Panc1 (cell line): ENCODE results near the gene RNF213. TPM values are rescaled to one million over a fixed set of nuclear protein-coding genes. Genes with fewer than 3 reads are reported as not detected.

Experiments used
- ATAC-seq: fragments of 200-7000 bp; cut with Tn5 transposase; 2 replicates; pipeline ENCODE4 v1.9.1; 2020; ENCODE audit warnings: mild to moderate bottlenecking, moderate library complexity
- BruUV-seq: library from RNA; stranded (reverse); fragments of 400-500 nt; replicated peaks from 2 replicates; lab custom pipeline; 2021; lab: Mats Ljungman, UMichigan
- CTCF ChIA-PET: fragments of 300-600 bp; sonication (Branson Sonifier 250); formaldehyde crosslinking; loops from one replicate; lab custom pipeline; 2022; ENCODE audit warnings: antibody characterized with exemption; lab: Charles Lee
- POLR2A ChIA-PET: fragments of 300-600 bp; sonication (Branson Sonifier 250); formaldehyde crosslinking; loops from one replicate; lab custom pipeline; 2022; ENCODE audit warnings: antibody characterized with exemption; lab: Charles Lee
- DNase-seq: peaks from one replicate; pipeline ENCODE4 v3.0.0-alpha.2; 2010; ENCODE audit warnings: low read depth, low spot score
- H3K27ac ChIP-seq: 2 replicates; pipeline ENCODE4 v1.5.1; 2011; ENCODE audit warnings: mild to moderate bottlenecking, low read length, inconsistent platforms
- H3K27me3 ChIP-seq: fragments of 200-500 bp; sonication (Bioruptor generic); 2 replicates; pipeline ENCODE4 v1.6.0; 2014; ENCODE audit warnings: low read length, inconsistent platforms; ENCODE audit not compliant: control insufficient read depth, insufficient read depth
- H3K36me3 ChIP-seq: fragments of 200-500 bp; sonication (Bioruptor generic); 2 replicates; pipeline ENCODE4 v1.5.1; 2014; ENCODE audit warnings: inconsistent platforms, mild to moderate bottlenecking, low read length, moderate library complexity; ENCODE audit not compliant: control insufficient read depth, insufficient read depth
- H3K4me1 ChIP-seq: 2 replicates; pipeline ENCODE4 v1.5.1; 2011; ENCODE audit warnings: inconsistent platforms, mild to moderate bottlenecking, low read length, moderate library complexity; ENCODE audit not compliant: control insufficient read depth, insufficient read depth
- H3K4me3 ChIP-seq, 2 experiments: 2 replicates each; pipeline ENCODE4 v1.5.1; 2011 to 2012; ENCODE audit warnings: low read depth in 2 of 2, low read length in 2 of 2, mild to moderate bottlenecking in 2 of 2, inconsistent platforms in 1 of 2, moderate library complexity in 1 of 2
- H3K9me3 ChIP-seq: fragments of 200-500 bp; sonication (Bioruptor generic); 2 replicates; pipeline ENCODE4 v1.5.1; 2014; ENCODE audit warnings: low read depth, mild to moderate bottlenecking, inconsistent platforms, low read length, moderate library complexity; ENCODE audit not compliant: control insufficient read depth, insufficient read depth
- POLR2AphosphoS5 ChIP-seq: IDR thresholded peaks from 2 replicates; pipeline ENCODE4 v1.6.1; 2012; ENCODE audit warnings: mild to moderate bottlenecking, low read depth, low read length, moderate library complexity
- SIN3A ChIP-seq: IDR thresholded peaks from 2 replicates; pipeline ENCODE4 v1.6.1; 2012; ENCODE audit warnings: low read depth, mild to moderate bottlenecking, low read length, moderate library complexity, borderline replicate concordance; ENCODE audit not compliant: insufficient read depth
- TCF7L2 ChIP-seq: IDR thresholded peaks from 2 replicates; pipeline ENCODE4 v1.6.1; 2011; ENCODE audit warnings: mild to moderate bottlenecking, low read depth, low read length, inconsistent platforms
- in situ Hi-C: cut with HindIII; loops from 2 replicates; pipeline ENCODE4 v1.10.0; 2016; ENCODE audit warnings: low sequenced_read_pairs, low pct_unique_long_range_greater_than_20kb
- intact Hi-C: fragments of 100-400 bp; cut with micrococcal nuclease; formaldehyde crosslinking; loops from one replicate; pipeline ENCODE4 v1.10.0; 2022; ENCODE audit not compliant: unreplicated experiment
- total RNA-seq: library from RNA; stranded (reverse); gene quantifications from one replicate; pipeline ENCODE4 v1.2.1, GENCODE V29; 2021; ENCODE audit not compliant: unreplicated experiment
- TF ChIP-seq, protein P1 (sequence below), 2 experiments: IDR thresholded peaks; 2 replicates each; pipeline ENCODE4 v1.6.1; 2011 to 2012; ENCODE audit warnings: low read depth in 2 of 2, control low read depth in 1 of 2, low read length in 1 of 2, mild to moderate bottlenecking in 1 of 2, moderate library complexity in 1 of 2; ENCODE audit not compliant: insufficient read depth in 1 of 2
- TF ChIP-seq, protein P2 (sequence below): fragments of 450-650 bp; IDR thresholded peaks from 2 replicates; pipeline ENCODE4 v1.5.1; 2017; ENCODE audit warnings: mild to moderate bottlenecking

RNF213 gene
- total RNA-seq, 1 experiment from 2014 or later: 230 TPM

DNA sequence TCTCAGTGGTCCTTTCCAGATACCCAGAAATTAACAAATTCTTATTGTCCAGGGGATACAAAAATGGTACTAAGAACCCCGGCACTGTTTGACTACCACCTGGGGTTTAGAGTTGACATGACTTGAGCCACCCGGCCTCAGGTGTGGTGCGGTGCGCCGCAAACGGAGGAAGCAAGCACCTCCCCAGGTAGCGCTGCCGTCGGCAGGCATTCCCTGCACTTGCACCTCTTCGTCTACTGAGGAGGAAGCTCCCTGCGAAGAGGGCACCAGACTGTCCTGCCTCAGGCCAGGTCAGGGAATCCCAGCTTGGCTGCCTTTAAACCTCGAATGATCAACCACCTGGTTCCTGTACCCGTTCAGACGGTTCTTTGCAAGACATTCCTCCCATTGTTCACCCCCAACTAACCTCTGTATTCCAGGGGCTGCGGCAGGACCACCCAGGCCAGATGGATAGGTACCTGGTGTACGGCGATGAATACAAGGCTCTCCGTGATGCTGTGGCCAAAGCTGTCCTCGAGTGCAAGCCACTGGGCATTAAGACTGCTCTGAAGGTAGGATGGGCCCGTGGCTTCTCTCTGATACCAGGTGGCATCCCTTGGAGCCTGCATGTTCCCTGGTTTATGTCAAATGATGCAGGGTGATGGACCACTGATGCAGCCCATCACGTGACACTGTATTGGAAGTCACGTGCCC is 113.5 kb downstream of the RNF213 start:
- ATAC-seq (no peak), DNase-seq (no peak)
- ChIA-PET CTCF (no interaction called here), POLR2A (interaction anchor here (0.6 kb wide), 1 partner anchor 22 kb away, joined by 3 read pairs; no protein-coding TSS in a partner anchor)
- Histone ChIP-seq H3K27ac (no peak overlapping the region), H3K27me3 (no peaks in the 10 kb centered on the region), H3K4me3 (no peak overlapping the region), H3K36me3 (peaks cover 73% of the 10 kb centered on the region), H3K4me1 (no peaks in the 10 kb centered on the region), H3K9me3 (no peaks in the 10 kb centered on the region)
- in situ Hi-C loops: no loop called here
- intact Hi-C loops: no loop called here
- TF ChIP-seq, protein P1, sequence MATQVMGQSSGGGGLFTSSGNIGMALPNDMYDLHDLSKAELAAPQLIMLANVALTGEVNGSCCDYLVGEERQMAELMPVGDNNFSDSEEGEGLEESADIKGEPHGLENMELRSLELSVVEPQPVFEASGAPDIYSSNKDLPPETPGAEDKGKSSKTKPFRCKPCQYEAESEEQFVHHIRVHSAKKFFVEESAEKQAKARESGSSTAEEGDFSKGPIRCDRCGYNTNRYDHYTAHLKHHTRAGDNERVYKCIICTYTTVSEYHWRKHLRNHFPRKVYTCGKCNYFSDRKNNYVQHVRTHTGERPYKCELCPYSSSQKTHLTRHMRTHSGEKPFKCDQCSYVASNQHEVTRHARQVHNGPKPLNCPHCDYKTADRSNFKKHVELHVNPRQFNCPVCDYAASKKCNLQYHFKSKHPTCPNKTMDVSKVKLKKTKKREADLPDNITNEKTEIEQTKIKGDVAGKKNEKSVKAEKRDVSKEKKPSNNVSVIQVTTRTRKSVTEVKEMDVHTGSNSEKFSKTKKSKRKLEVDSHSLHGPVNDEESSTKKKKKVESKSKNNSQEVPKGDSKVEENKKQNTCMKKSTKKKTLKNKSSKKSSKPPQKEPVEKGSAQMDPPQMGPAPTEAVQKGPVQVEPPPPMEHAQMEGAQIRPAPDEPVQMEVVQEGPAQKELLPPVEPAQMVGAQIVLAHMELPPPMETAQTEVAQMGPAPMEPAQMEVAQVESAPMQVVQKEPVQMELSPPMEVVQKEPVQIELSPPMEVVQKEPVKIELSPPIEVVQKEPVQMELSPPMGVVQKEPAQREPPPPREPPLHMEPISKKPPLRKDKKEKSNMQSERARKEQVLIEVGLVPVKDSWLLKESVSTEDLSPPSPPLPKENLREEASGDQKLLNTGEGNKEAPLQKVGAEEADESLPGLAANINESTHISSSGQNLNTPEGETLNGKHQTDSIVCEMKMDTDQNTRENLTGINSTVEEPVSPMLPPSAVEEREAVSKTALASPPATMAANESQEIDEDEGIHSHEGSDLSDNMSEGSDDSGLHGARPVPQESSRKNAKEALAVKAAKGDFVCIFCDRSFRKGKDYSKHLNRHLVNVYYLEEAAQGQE (IDR thresholded peaks at IDR 0.05; ENCODE audit: insufficient read depth in 1 of 2, low read depth in 2 of 2, low read length in 1 of 2): no peak
- TF ChIP-seq, protein P2, sequence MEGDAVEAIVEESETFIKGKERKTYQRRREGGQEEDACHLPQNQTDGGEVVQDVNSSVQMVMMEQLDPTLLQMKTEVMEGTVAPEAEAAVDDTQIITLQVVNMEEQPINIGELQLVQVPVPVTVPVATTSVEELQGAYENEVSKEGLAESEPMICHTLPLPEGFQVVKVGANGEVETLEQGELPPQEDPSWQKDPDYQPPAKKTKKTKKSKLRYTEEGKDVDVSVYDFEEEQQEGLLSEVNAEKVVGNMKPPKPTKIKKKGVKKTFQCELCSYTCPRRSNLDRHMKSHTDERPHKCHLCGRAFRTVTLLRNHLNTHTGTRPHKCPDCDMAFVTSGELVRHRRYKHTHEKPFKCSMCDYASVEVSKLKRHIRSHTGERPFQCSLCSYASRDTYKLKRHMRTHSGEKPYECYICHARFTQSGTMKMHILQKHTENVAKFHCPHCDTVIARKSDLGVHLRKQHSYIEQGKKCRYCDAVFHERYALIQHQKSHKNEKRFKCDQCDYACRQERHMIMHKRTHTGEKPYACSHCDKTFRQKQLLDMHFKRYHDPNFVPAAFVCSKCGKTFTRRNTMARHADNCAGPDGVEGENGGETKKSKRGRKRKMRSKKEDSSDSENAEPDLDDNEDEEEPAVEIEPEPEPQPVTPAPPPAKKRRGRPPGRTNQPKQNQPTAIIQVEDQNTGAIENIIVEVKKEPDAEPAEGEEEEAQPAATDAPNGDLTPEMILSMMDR: no peak
- TF ChIP-seq TCF7L2: no peak
- no peak for TF ChIP-seq POLR2AphosphoS5
- no peak for TF ChIP-seq SIN3A
- no TSS peak for BruUV-seq

DNA sequence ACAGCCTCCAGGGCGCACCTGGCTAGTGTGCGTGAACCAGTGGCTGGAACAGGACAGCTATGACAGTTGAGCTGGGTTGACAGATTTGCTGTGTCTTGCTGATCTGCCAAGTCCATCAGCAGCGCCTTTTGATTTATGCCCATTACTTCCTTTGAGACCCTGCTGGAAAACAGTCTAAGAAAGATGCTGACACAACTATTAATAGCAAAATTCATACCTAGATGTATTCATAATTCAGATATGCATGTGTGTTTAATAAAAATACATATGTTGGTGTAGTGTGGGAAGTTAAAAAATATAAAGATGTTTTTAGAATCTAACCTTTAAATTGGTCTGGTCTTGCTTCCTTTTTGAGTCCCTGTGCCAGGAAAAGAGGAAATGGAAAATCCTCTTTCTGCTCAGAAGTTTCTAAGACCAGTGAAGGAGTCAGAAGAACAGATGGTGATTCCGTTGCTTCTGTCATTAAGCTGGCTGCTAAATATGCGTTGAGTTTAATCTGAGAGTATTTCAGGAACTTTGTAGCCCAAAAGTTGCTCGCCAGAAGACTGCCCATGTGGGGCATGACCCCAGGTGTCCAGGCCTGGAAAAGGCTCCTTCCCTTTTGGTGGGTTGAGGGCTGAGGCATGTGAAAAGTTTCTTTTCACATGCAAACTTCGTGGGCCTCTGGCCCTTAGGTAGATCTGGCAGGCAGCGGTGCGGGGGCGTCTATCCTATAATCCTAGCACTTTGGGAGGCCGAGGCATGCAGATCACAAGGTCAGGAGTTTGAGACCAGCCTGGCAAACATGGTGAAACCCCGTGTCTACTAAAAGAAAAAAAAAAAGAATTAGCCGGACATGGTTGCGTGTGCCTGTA is 114.3 kb downstream of the RNF213 start:
- Histone ChIP-seq H3K4me3 (no peak overlapping the region), H3K9me3 (no peaks in the 10 kb centered on the region), H3K27me3 (no peaks in the 10 kb centered on the region), H3K36me3 (peaks cover 72% of the 10 kb centered on the region), H3K27ac (no peak overlapping the region), H3K4me1 (no peaks in the 10 kb centered on the region)
- ChIA-PET POLR2A (interaction anchor here (0.6 to 0.7 kb wide), 2 partner anchors 9 to 21 kb away, joined by 3 to 4 read pairs; no protein-coding TSS in a partner anchor), CTCF (interaction anchor here (0.7 kb wide), 1 partner anchor 273 kb away, joined by 6 read pairs; the partner anchor contains the start of gene GAA)
- TF ChIP-seq, protein P2: no peak
- TF ChIP-seq, protein P1 (IDR thresholded peaks at IDR 0.05; ENCODE audit: insufficient read depth in 1 of 2, low read depth in 2 of 2, low read length in 1 of 2): no peak
- TF ChIP-seq TCF7L2: no peak
- no peak for TF ChIP-seq SIN3A
- TF ChIP-seq POLR2AphosphoS5: no peak
- DNase-seq (no peak), ATAC-seq (no peak)
- in situ Hi-C loops (no loop called here), intact Hi-C loops (no loop called here)
- BruUV-seq: no TSS peak
